DOHH2 (cell line): ENCODE measurements around the gene WDFY4.

Experiments used
- H3F3A ChIP-seq: fragments of 200-600 bp; sonication (generic), shearing (Covaris generic); 2 replicates; pipeline ENCODE4 v1.6.0; 2016; ENCODE audit warnings: antibody characterized with exemption, mild to moderate bottlenecking; ENCODE audit not compliant: control insufficient read depth, insufficient read depth
- H3K27ac ChIP-seq: fragments of 200-600 bp; sonication (generic); 2 replicates; pipeline ENCODE4 v1.5.1; 2014; ENCODE audit warnings: low read depth, mild to moderate bottlenecking, low read length, moderate library complexity
- H3K27me3 ChIP-seq: fragments of 200-600 bp; sonication (generic); 2 replicates; pipeline ENCODE4 v1.6.1; 2014; ENCODE audit warnings: mild to moderate bottlenecking, low read length, mixed read lengths; ENCODE audit not compliant: control insufficient read depth
- H3K36me3 ChIP-seq: fragments of 200-600 bp; sonication (generic); 2 replicates; pipeline ENCODE4 v1.6.1; 2014; ENCODE audit warnings: mild to moderate bottlenecking, low read length, moderate library complexity, mixed read lengths; ENCODE audit not compliant: control insufficient read depth
- H3K4me1 ChIP-seq: fragments of 200-600 bp; sonication (generic); 2 replicates; pipeline ENCODE4 v1.6.1; 2014; ENCODE audit warnings: mild to moderate bottlenecking, low read length, mixed read lengths; ENCODE audit not compliant: control insufficient read depth
- H3K4me2 ChIP-seq: fragments of 200-600 bp; sonication (generic); 2 replicates; pipeline ENCODE4 v1.6.0; 2014; ENCODE audit warnings: mild to moderate bottlenecking, low read length, moderate library complexity
- H3K4me3 ChIP-seq: fragments of 200-600 bp; sonication (generic); 2 replicates; pipeline ENCODE4 v1.5.1; 2014; ENCODE audit warnings: mild to moderate bottlenecking, low read length, mixed read lengths
- H3K79me2 ChIP-seq: fragments of 200-600 bp; sonication (generic); 2 replicates; pipeline ENCODE4 v1.6.1; 2014; ENCODE audit warnings: mild to moderate bottlenecking, low read length, mixed read lengths; ENCODE audit not compliant: control insufficient read depth
- H3K9me2 ChIP-seq: fragments of 200-600 bp; sonication (generic); replicated peaks from 2 replicates; pipeline ENCODE4 v1.6.1; 2014; ENCODE audit warnings: mild to moderate bottlenecking, low read length, mixed read lengths; ENCODE audit not compliant: control insufficient read depth
- H3K9me3 ChIP-seq: fragments of 200-600 bp; sonication (generic); 2 replicates; pipeline ENCODE4 v1.6.1; 2014; ENCODE audit warnings: antibody characterized with exemption, low read length, mixed read lengths; ENCODE audit not compliant: control insufficient read depth, insufficient read depth
- H4K20me1 ChIP-seq: fragments of 200-600 bp; sonication (generic); 2 replicates; pipeline ENCODE4 v1.6.0; 2014; ENCODE audit warnings: low read depth, mild to moderate bottlenecking, antibody characterized with exemption, low read length, moderate library complexity; ENCODE audit not compliant: control insufficient read depth, insufficient read depth
- EZH2phosphoT487 ChIP-seq: fragments of 200-600 bp; sonication (generic); IDR thresholded peaks from 2 replicates; pipeline ENCODE4 v1.6.1; 2017; ENCODE audit warnings: borderline replicate concordance, mild to moderate bottlenecking, antibody characterized with exemption, low read length, moderate library complexity, mixed read lengths
- TF ChIP-seq, protein P1 (sequence below): fragments of 200-600 bp; sonication (generic); IDR thresholded peaks from one replicate; pipeline ENCODE4 v1.5.1; 2014; ENCODE audit warnings: antibody characterized with exemption, mild to moderate bottlenecking, low read depth, low read length; ENCODE audit not compliant: poor library complexity, severe bottlenecking

Gene WDFY4

GRCh38 chr10:48773580-48773979 is 88.9 kb downstream of the WDFY4 start:
- Histone ChIP-seq H3K79me2 (no peaks in the 10 kb centered on the region), H3K4me2 (no peak overlapping the region), H3K9me2 (no peaks in the 10 kb centered on the region), H3F3A (no peaks in the 10 kb centered on the region), H3K27ac (no peak overlapping the region), H3K9me3 (no peaks in the 10 kb centered on the region), H4K20me1 (no peaks in the 10 kb centered on the region), H3K4me1 (no peaks in the 10 kb centered on the region), H3K36me3 (peaks cover 67% of the 10 kb centered on the region), H3K4me3 (no peak overlapping the region), H3K27me3 (no peaks in the 10 kb centered on the region)
- TF ChIP-seq, protein P1, sequence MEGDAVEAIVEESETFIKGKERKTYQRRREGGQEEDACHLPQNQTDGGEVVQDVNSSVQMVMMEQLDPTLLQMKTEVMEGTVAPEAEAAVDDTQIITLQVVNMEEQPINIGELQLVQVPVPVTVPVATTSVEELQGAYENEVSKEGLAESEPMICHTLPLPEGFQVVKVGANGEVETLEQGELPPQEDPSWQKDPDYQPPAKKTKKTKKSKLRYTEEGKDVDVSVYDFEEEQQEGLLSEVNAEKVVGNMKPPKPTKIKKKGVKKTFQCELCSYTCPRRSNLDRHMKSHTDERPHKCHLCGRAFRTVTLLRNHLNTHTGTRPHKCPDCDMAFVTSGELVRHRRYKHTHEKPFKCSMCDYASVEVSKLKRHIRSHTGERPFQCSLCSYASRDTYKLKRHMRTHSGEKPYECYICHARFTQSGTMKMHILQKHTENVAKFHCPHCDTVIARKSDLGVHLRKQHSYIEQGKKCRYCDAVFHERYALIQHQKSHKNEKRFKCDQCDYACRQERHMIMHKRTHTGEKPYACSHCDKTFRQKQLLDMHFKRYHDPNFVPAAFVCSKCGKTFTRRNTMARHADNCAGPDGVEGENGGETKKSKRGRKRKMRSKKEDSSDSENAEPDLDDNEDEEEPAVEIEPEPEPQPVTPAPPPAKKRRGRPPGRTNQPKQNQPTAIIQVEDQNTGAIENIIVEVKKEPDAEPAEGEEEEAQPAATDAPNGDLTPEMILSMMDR = no peak
- no peak for TF ChIP-seq EZH2phosphoT487

DNA sequence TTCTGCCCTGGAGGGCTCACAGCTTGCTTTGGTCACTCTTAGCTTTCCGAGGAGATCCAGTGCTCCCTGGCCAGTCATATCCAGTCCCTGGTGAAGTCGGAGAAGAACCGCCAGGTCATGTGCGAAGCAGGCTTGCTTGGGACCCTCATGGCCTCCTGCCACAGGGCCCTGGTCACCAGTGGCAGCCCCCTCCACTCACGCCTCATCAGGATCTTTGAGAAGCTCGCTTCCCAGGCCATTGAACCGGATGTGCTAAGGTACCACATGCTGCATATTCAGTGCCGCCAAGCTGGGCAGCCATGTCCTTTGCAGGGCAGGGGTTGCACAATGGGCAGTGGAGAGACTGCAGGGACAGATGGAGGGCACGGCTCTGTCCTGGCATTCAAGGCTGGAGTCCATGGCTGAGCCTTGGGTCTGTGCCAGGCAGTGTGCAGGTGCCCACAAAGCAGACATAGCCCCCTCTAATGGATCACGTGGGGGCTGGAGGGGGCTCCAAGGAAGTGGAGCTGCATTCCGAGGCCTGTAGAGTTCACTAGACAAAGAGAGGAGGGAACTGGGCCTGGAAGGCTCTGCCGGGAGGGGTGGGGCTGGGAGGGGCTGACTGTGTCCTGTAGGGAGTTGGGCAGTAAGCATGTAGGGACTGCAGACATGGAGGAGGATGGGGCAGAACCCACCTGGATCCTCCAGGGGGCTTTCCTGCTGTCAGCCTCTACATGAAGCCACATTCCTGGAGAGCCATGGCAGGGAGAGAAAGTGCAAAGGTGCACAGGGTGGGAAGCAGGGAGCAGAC is 89.9 kb downstream of the WDFY4 start:
- Histone ChIP-seq H3K4me3 (no peak overlapping the region), H3K79me2 (no peaks in the 10 kb centered on the region), H3K9me2 (no peaks in the 10 kb centered on the region), H3K4me1 (no peaks in the 10 kb centered on the region), H3K4me2 (no peak overlapping the region), H3F3A (no peaks in the 10 kb centered on the region), H3K27ac (no peak overlapping the region), H3K9me3 (no peaks in the 10 kb centered on the region), H3K36me3 (peaks cover 72% of the 10 kb centered on the region), H4K20me1 (no peaks in the 10 kb centered on the region), H3K27me3 (no peaks in the 10 kb centered on the region)
- TF ChIP-seq, protein P1 = no peak
- no peak for TF ChIP-seq EZH2phosphoT487

DNA sequence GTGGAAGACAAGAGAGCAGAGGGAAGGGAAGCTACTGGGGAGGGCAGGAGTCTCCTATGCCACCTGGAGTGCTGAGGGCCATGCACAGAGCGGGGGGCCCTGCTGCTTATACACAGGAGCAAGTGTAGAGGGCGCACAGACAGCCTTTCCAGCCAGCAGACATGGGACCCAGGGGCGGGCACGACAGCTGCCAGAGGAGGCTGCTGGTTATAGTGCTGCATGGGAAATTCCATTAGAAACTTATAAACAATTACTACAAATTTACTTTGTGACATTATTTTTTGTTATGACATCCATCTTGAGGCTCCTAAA is 90.5 kb downstream of the WDFY4 start:
- no peak overlapping the region for H3K27ac ChIP-seq
- TF ChIP-seq, protein P1 = no peak
- no peak for TF ChIP-seq EZH2phosphoT487

More for the DNA sequence above, 90.5 kb downstream of the WDFY4 start:
- Histone ChIP-seq H3K9me3 (no peaks in the 10 kb centered on the region), H3K36me3 (peaks cover 78% of the 10 kb centered on the region), H3F3A (no peaks in the 10 kb centered on the region), H3K4me1 (no peaks in the 10 kb centered on the region), H3K79me2 (no peaks in the 10 kb centered on the region), H3K27me3 (no peaks in the 10 kb centered on the region), H4K20me1 (no peaks in the 10 kb centered on the region), H3K9me2 (no peaks in the 10 kb centered on the region), H3K4me2 (no peak overlapping the region), H3K4me3 (no peak overlapping the region)
